NCI-H187 (cell line): Measurements from ENCODE around the gene AVEN.
"Not testable (repeated sequence)": the region's sequence is repeated elsewhere in the genome, so short reads cannot be mapped to it uniquely, and the experiment has no call there.

Experiments
- DNase-seq, 2 experiments: peaks; one replicate each; lab custom pipeline; 2025; lab: John Stamatoyannopoulos, UW

The AVEN gene

DNA sequence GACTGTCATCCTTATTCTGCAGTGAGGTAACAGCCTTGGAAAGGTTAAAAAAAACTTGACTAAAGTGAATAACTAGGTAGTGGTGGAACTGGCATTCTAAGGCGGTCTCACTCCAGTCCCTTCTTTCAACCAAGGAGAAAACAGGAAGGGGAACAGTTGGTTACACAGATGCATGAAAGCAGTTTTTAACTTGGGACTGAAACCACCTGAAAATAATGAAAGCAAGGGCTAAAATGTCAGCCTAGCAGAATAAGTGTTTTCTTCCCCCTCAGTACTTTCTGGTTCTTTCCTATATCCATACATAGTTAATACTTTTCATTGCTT is 748 bp upstream of the AVEN start:
- no peak for DNase-seq

- peak; percentile 13 to 35 for DNase-seq
These were observed 757 bp downstream of the AVEN start for GRCh38 chr15:34038023-34038870.

GRCh38 chr15:34031987-34032760 is 6.8 kb downstream of the AVEN start:
- DNase-seq = no peak

DNA sequence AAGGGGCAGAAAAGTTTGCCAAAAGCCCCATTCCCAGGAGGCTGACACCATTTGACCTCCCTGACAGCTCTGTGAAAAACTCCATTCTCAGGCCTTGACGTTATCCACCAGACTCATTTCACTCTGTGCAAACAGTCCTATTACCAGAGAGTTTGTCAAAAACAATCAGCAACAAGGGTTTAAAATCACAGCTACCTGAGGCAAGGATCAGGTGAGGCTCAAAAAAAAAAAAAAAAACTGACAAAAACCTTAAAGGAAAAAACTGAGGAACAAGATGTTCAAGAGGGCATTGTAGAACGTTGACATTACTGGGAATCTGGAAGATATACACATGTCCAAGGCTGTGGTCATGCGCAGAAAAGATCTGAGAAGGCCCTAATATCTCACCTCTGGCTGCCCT is 11.4 kb downstream of the AVEN start:
- no peak for DNase-seq

DNA sequence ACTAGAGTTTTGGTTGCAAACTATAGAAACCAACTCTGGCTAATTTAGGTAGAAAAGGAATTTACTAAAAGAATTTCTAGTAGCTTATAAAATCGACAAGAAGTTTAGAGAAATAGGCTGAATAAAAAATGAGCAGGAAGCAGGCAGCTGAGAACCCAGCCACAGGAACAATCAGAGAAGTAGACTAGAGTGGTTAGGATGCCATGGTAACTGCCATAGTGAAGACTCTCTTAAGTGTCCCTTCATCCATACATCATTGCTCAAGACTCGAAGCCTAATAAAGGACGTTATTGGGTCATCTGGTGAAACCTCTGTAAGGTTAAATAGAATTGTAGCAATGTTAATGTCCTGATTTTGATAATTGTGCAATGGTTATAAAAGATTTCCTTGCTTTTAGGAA is 13.8 kb downstream of the AVEN start:
- peak in 1 of 2 experiments; percentile 12 for DNase-seq

- no peak for DNase-seq
These were observed 15.1 kb downstream of the AVEN start for GRCh38 chr15:34023907-34024306.

DNA sequence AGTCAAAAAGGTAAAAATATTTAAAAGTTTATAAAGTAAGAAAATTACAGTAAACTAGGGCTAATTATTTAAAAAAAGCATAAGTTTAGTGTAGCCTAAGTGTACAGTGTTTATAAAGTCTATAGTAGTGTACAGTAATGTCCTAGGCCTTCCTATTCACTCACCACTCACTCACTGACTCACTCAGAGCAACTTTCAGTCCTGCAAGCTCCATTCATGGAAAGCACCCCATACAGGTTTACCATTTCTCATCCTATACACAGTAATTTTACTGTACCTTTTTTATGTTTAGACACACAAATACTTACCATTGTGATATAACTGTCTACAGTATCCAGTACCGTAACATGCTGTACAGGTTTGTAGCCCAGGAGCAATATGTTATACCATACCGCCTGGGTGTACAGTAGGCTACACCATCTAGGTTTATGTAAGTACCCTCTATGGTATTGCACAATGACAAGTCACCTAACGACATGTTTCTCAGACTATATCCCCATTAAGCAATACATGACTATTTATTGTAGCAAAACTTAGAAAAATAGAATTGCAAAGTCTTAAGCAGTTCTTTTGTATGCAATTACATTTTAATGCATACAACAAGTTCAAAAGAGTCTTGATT is 19.5 kb downstream of the AVEN start:
- no peak for DNase-seq

DNA sequence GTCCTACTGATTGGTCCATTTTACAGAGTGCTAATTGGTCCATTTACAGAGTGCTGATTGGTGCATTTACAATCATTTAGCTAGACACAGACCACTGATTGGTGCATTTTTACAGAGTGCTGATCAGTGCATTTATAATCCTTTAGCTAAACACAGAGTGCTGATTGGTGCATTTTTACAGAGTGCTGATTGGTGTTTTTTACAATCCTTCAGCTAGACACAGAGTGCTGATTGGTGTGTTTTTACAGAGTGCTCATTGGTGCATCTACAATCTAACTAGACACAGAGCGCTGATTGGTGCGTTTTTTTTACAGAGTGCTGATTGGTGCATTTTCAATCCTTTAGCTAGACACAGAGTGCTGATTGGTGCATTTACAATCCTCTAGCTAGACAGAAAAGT is 20.3 kb downstream of the AVEN start:
- not testable (repeated sequence) for DNase-seq

DNA sequence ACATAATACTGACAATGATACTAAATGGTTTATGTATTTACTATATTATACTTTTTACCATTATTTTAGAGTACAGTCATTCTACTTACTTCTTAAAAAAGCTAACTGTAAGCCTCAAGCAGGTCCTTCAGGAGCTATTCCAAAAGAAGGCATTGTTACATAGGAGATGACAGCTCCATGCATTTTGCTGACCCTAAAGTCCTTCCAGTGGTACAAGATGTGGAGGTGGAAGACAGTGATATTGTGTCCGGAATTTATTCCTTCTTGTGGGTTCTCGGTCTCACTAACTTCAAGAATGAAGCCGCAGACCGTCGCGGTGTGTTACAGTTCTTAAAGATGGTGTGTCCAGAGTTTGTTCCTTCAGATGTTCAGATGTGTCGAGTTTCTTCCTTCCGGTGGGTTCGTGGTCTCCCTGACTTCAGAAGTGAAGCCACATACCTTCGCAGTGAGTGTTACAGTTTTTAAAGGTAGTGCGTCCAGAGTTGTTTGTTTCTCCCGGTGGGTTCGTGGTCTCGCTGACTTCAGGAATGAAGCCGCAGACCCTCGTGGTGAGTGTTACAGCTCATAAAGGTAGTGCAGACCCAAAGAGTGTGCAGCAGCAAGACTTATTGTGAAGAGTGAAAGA is 20.9 kb downstream of the AVEN start:
- no peak for DNase-seq

GRCh38 chr15:34014556-34014955 is 24.4 kb downstream of the AVEN start:
- DNase-seq = no peak

DNA sequence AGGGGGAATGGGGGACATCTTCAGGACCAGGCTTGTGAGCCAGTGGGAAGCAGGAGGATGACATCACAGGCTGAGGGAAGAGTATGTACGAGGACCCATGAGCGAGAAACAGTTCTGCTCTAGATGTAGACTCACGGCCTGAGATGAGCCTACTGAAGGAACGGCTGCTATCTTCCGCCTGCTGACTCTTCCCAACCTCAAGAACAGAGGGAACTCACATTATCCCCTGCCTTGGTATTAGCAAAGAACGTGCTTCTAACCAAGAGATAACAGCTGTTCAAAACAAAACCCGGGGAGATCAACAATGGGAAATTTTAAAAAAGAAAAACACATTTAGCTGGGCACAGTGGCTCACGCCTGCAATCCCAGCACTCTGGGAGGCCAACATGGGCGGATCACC is 25.3 kb downstream of the AVEN start:
- no peak for DNase-seq

GRCh38 chr15:34012461-34013028 is 26.5 kb downstream of the AVEN start:
- no peak for DNase-seq

- DNase-seq = no peak
These were observed 27.5 kb downstream of the AVEN start for GRCh38 chr15:34011481-34011880.

- no peak for DNase-seq
These were observed 28.1 kb downstream of the AVEN start for GRCh38 chr15:34010921-34011320.

- no peak for DNase-seq
These were observed 29.3 kb downstream of the AVEN start for GRCh38 chr15:34009656-34010055.

DNA sequence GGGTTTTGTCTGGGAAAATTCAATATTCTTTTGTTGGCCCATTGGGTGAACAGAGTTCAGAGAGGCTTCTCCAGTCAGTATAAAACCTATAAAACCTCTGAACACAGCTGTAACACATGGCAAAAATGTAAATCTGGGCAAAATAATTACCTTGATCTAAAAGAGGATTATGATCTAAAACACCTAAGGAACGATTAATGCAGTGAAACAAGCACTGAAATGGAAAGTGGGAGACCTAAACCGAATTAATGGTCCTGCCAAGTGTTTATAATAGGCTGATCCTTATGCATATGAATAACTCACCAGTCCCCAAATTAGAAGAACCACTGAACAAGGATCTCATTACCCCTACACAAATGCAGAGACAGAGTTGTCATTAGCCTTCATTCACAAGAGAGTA is 32.6 kb downstream of the AVEN start:
- no peak for DNase-seq

DNA sequence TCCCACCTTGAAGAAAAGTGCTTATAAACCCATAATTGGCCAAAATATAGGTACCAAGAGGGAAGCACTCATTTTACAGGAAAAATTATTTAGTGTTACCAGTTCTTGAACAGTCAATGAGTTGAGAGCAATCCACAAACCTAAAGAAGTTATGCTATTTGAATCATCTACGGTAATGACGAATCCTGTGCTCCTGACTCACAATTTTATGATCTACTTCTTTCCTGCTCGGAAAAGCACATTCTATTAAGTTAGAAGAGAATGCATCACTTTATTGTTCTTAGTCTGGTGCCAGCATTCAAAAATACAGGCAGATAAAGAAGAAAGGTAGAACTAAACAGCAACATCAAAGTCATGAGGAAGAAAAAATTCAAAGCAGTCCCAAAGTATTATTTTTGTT is 37.5 kb downstream of the AVEN start:
- no peak for DNase-seq

- not testable (repeated sequence) for DNase-seq
These were observed 43.3 kb downstream of the AVEN start for GRCh38 chr15:33995666-33996065.

GRCh38 chr15:33994005-33994615 is 44.9 kb downstream of the AVEN start:
- no peak for DNase-seq

DNA sequence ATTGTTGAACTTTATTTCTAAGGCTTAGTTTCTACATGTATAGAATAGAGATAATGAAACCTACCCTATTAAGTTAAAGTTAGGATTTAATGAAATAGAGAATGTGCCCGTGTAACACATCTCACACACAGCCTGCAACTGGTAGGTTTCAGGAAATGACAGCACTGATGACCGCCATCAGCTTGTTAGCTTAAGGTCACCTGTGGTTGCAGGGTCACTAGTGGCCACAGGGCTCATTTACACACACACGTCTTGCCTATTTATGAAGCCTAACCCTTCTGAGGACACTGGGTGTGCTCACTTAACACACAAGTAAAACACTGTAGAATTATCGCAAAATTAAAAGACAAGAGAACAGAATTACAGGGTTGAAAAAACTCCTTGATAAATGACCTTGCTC is 50.6 kb downstream of the AVEN start:
- DNase-seq = no peak

DNA sequence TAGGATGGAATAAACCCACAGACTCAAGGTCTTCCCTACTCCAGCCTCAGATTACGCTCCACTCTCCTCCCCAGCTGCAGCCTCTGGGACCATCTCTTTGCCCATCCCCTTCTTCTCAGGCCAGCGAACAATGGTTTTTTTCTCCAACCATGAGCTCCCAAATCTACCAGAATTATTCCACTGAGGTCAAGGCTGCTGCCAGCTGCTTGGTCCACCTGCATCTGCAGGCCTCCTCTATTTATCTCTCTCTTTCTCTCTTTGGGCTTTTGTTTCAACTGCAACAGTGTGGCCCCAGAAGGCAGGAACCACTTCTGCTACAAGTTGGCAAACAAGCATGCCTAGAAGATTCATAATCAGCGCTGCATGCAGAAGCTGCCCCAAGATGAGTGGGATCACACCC is 51.6 kb downstream of the AVEN start:
- DNase-seq = no peak

DNA sequence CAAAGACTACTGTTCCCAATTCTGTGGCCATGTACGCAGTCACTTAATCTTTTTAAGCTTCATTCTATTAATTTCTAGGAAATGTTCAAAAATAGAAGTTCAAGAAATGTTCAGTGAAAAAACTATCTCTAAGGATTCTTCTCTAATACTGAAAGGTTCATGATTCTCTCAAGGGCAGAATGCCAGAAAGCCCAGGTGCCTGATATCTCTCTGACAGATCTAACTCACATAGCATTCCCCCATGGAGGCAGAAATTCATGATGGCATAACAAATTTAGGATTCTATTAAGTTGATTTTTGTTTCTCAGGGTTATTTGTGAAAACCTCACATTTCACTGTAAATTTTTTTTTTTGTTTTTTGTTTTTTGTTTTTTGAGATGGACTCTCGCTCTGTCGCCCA is 53.3 kb downstream of the AVEN start:
- no peak for DNase-seq
